ENCODE data around the gene SLC25A11.

GRCh38 chr17:4970273-4970672, 30.4 kb upstream of the SLC25A11 start:
- no peak for TF ChIP-seq CTCF (IDR thresholded peaks at IDR 0.05)
- TF ChIP-seq POLR2A (IDR thresholded peaks at IDR 0.05) = no peak

All from uterus (tissue), 2 donors.